A673 (cell line): ENCODE results near the gene CDK5RAP2. TPM values are rescaled to one million over a fixed set of nuclear protein-coding genes. Genes with fewer than 3 reads are reported as not detected.
A peak's percentile ranks its signal among the peaks of the same experiment; 100 is the strongest.

Experiments used
- BruUV-seq: library from RNA; stranded (reverse); fragments of 400-500 nt; replicated peaks from 2 replicates; lab custom pipeline; 2021; lab: Mats Ljungman, UMichigan
- CTCF ChIA-PET: fragments of 300-600 bp; sonication (Branson Sonifier 250); formaldehyde crosslinking; loops from one replicate; lab custom pipeline; 2022; ENCODE audit warnings: antibody characterized with exemption; lab: Charles Lee
- POLR2A ChIA-PET: fragments of 300-600 bp; sonication (Branson Sonifier 250); formaldehyde crosslinking; loops from one replicate; lab custom pipeline; 2022; ENCODE audit warnings: antibody characterized with exemption; ENCODE audit not compliant: low non-redundant PET; lab: Charles Lee
- DNase-seq: peaks from one replicate; pipeline ENCODE4 v3.0.0-alpha.2; 2015; ENCODE audit warnings: low spot score
- H3K27ac ChIP-seq: fragments of 200-600 bp; sonication (generic); 2 replicates; pipeline ENCODE4 v1.5.1; 2016; ENCODE audit warnings: mixed run types, low read depth, mild to moderate bottlenecking, mixed read lengths, antibody characterized with exemption, low read length; ENCODE audit not compliant: poor library complexity, severe bottlenecking
- H3K27me3 ChIP-seq: fragments of 200-600 bp; sonication (generic); replicated peaks from 2 replicates; pipeline ENCODE4 v1.6.1; 2017; ENCODE audit warnings: mixed run types, low read depth, mild to moderate bottlenecking, mixed read lengths, antibody characterized with exemption, low read length; ENCODE audit not compliant: insufficient read depth, poor library complexity
- H3K36me3 ChIP-seq: fragments of 200-600 bp; sonication (generic); 2 replicates; pipeline ENCODE4 v1.6.1; 2016; ENCODE audit warnings: mixed run types, mild to moderate bottlenecking, mixed read lengths, antibody characterized with exemption, low read length; ENCODE audit not compliant: insufficient read depth, poor library complexity, severe bottlenecking
- H3K4me1 ChIP-seq: fragments of 200-600 bp; sonication (generic); 2 replicates; pipeline ENCODE4 v1.6.1; 2017; ENCODE audit warnings: mixed run types, mild to moderate bottlenecking, mixed read lengths, antibody characterized with exemption, low read length; ENCODE audit not compliant: insufficient read depth, poor library complexity, severe bottlenecking
- H3K4me3 ChIP-seq: fragments of 200-600 bp; sonication (generic); 2 replicates; pipeline ENCODE4 v1.5.1; 2016; ENCODE audit warnings: low read depth, mixed run types, mild to moderate bottlenecking, mixed read lengths, low read length; ENCODE audit not compliant: poor library complexity, severe bottlenecking
- H3K9me3 ChIP-seq: fragments of 200-600 bp; sonication (generic); 2 replicates; pipeline ENCODE4 v1.6.1; 2016; ENCODE audit warnings: mixed run types, low read depth, mild to moderate bottlenecking, mixed read lengths, antibody characterized with exemption, low read length; ENCODE audit not compliant: poor library complexity, severe bottlenecking
- EZH2 ChIP-seq: fragments of 200-600 bp; sonication (generic); IDR thresholded peaks from 2 replicates; pipeline ENCODE4 v1.6.1; 2017; ENCODE audit warnings: borderline replicate concordance, low read depth, mild to moderate bottlenecking, mixed read lengths, antibody characterized with exemption, low read length; ENCODE audit not compliant: poor library complexity, severe bottlenecking
- intact Hi-C: fragments of 100-400 bp; cut with micrococcal nuclease; formaldehyde crosslinking; loops from one replicate; pipeline ENCODE4 v1.10.0; 2022; ENCODE audit not compliant: unreplicated experiment
- total RNA-seq: library from RNA; stranded (reverse); gene quantifications from 2 replicates; pipeline ENCODE4 v1.2.3, GENCODE V29; 2021
- TF ChIP-seq, protein P1 (sequence below): fragments of 300-800, 200-600 bp; sonication (generic); conservative IDR thresholded peaks from 2 replicates; pipeline ENCODE4 v1.5.1; 2017; ENCODE audit warnings: low read depth, mild to moderate bottlenecking, antibody characterized with exemption, low read length, moderate library complexity, mixed read lengths

The CDK5RAP2 gene
- total RNA-seq, 1 experiment from 2014 or later: 94.5 TPM

DNA sequence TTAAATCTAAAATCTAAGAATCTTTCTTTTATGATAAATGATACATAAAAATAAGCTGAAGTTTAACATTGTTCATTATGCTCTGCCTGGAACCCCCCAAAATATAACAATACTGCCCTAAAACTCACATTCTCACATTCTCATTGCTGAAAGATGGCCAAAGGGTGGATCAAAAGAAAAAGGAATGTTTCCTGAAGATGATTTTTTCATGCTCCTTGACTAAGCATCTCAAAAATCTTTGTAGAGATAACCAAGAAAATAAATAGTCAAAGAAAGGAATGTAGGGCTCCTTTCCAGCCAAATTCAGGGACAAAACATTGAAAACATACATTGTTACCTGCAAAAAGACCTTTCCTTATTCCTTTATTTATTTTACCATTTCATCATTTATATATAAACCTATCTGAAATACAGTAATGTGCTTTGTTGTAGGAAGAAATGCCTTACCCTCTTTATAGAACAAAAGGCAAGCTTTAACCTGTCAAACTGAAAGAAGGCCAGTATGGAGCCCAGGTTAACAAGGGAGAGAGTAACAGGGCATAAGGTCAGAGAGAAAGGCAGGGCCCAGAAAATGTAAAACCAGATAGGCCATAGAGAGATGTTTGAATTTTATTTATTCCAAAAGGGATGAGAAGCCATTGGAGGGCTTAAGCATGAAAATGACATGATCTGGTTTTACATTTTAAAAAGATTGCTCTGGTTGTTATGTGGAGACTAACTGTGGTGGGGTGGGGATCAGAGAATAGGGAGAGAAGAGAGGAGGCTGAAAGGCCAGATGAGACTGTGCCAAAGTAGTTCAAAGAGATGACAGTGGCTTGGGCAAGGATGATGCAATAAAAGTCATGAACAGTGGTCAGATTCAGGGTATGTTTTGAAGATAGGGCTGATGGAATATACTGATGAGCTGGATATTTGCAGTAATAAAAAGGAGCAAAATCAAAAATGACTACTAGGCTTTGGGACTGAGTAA lies 37.3 kb upstream of the CDK5RAP2 start:
- H3K9me3 ChIP-seq: no peaks in the 10 kb centered on the region
- TF ChIP-seq EZH2: no peak
- TF ChIP-seq, protein P1, sequence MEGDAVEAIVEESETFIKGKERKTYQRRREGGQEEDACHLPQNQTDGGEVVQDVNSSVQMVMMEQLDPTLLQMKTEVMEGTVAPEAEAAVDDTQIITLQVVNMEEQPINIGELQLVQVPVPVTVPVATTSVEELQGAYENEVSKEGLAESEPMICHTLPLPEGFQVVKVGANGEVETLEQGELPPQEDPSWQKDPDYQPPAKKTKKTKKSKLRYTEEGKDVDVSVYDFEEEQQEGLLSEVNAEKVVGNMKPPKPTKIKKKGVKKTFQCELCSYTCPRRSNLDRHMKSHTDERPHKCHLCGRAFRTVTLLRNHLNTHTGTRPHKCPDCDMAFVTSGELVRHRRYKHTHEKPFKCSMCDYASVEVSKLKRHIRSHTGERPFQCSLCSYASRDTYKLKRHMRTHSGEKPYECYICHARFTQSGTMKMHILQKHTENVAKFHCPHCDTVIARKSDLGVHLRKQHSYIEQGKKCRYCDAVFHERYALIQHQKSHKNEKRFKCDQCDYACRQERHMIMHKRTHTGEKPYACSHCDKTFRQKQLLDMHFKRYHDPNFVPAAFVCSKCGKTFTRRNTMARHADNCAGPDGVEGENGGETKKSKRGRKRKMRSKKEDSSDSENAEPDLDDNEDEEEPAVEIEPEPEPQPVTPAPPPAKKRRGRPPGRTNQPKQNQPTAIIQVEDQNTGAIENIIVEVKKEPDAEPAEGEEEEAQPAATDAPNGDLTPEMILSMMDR: no peak
- no peaks in the 10 kb centered on the region for H3K4me1 ChIP-seq
- POLR2A ChIA-PET: no interaction called here
- intact Hi-C loops: loop anchor here (5.0 kb wide), 1 partner anchor 320 kb away; no protein-coding TSS in a partner anchor
- no peaks in the 10 kb centered on the region for H3K36me3 ChIP-seq
- DNase-seq: no peak
- BruUV-seq: no TSS peak
- no peak overlapping the region for H3K4me3 ChIP-seq
- CTCF ChIA-PET: no interaction called here
- H3K27ac ChIP-seq: no peak overlapping the region
- H3K27me3 ChIP-seq: no peaks in the 10 kb centered on the region

DNA sequence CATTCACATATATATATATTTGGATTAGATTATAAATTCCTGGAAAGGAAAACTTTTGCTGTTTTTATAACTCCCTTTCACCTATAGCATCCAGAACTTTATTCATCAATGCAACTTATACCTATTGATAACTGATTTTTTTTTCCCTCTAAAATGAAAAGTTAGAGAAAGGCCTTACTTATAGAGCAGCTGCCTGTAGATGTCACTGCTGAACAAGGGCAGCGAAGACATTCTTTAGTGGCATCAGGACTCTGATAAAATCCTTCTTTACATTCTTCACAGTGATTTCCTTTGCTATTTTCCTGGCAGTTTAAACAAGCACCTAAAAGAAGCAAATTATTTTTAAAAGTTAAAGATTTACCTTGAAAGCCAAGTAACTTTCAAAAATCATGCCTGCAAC lies 32.3 kb upstream of the CDK5RAP2 start:
- Histone ChIP-seq H3K27me3 (no peaks in the 10 kb centered on the region), H3K9me3 (no peaks in the 10 kb centered on the region), H3K4me1 (no peaks in the 10 kb centered on the region), H3K27ac (no peak overlapping the region), H3K36me3 (no peaks in the 10 kb centered on the region), H3K4me3 (no peak overlapping the region)
- intact Hi-C loops: no loop called here
- BruUV-seq: no TSS peak
- TF ChIP-seq, protein P1: peak; percentile 61
- TF ChIP-seq EZH2: no peak
- DNase-seq: peak; percentile 11
- CTCF ChIA-PET: no interaction called here
- POLR2A ChIA-PET: no interaction called here

DNA sequence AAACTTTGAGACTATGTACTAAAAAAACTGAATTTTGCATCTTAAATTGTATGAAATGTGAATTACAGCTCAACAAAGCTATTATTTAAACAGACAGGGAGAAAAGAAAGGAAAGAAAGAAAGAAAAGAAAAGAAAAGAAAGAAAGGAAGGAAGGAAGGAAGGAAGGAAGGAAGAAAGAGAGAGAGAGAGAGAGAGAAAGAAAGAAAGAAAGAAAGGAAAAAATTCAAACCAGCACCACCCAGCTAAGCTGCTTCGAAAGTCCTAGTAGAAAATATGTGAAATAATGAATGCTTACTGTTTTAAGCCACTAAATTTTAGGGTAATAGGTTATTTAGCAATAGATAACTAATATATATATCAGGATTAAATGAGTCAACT lies 31.7 kb upstream of the CDK5RAP2 start:
- ChIA-PET CTCF (no interaction called here), POLR2A (no interaction called here)
- no peak for DNase-seq
- Histone ChIP-seq H3K27me3 (no peaks in the 10 kb centered on the region), H3K4me1 (no peaks in the 10 kb centered on the region), H3K27ac (no peak overlapping the region), H3K4me3 (no peak overlapping the region), H3K36me3 (peaks cover 4% of the 10 kb centered on the region), H3K9me3 (no peaks in the 10 kb centered on the region)
- intact Hi-C loops: no loop called here
- BruUV-seq: no TSS peak
- TF ChIP-seq, protein P1: no peak
- no peak for TF ChIP-seq EZH2
